Testis (tissue), 2 donors: ENCODE measurements around the gene TLN1.

ENCODE experiments used
- CTCF ChIP-seq, 3 experiments: fragments of 450-650 bp in 2 of 3; fragments of 200-600 bp in 1 of 3; sonication (generic) in 1 of 3; IDR thresholded peaks; one replicate each; pipeline ENCODE4 v1.5.1; 2016 to 2019; ENCODE audit warnings: antibody characterized with exemption in 3 of 3, mild to moderate bottlenecking in 2 of 3, moderate library complexity in 1 of 3
- POLR2A ChIP-seq: fragments of 450-650 bp; IDR thresholded peaks from one replicate; pipeline ENCODE4 v1.6.1; 2017; ENCODE audit warnings: antibody characterized with exemption, mild to moderate bottlenecking, moderate library complexity

DNA sequence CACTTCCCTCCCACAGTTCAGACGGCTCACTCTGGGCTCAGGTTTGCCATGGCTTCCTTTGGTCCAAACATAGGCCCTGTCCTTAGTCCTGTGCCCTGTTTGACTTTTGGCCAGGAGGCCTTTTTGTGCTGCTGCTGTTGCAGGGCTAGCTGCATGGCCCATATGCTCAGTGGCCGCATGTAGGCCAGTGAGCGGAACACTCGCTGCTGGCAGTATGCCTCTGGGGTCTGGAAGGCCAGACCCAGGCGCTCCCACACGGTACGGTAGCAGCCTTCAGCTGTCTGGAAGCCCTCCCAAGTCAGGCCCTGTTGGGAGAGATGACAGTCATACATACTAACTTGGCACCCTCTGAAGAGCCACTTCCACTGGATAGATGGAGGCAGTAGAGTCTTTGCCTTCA lies 5.1 kb upstream of the TLN1 start:
- TF ChIP-seq CTCF (IDR thresholded peaks at IDR 0.05) (no peak), POLR2A (no peak)
